GM19463 (cell line): ENCODE data around the gene CC2D1A.
A peak's percentile ranks its signal among the peaks of the same experiment; 100 is the strongest.

Experiments
- ATAC-seq: cut with Tn5 transposase; IDR thresholded peaks from one replicate; pipeline ENCODE4 v1.9.1; 2021; ENCODE audit warnings: mild to moderate bottlenecking, moderate library complexity; ENCODE audit not compliant: unreplicated experiment

The CC2D1A gene

DNA sequence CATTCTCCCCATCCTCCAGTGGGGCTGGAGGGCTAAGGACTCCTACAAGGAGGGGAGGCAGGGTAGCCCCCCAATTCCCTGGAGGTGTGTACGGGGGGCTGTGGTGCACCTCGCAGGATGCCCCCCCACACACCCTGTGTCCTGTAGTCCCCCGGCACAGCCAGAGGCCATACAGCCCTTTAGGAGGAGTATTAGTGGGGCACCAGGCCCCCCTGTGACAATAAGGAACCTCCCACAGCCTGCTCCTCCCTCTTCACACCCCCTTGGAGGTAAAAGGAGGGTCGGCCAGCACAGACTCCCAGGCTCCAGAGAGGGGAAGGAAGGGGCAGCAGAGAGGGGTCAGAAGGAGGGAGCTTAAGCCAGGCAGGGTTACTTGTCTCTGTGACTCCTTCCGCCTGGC lies 29.2 kb upstream of the CC2D1A start, which contains the start of gene NANOS3:
Gene NANOS3 (plus strand): TSS at position 301 of the 400 bp plus-strand sequence. CDS start 115 bp downstream, outside the sequence.
- ATAC-seq = no peak

DNA sequence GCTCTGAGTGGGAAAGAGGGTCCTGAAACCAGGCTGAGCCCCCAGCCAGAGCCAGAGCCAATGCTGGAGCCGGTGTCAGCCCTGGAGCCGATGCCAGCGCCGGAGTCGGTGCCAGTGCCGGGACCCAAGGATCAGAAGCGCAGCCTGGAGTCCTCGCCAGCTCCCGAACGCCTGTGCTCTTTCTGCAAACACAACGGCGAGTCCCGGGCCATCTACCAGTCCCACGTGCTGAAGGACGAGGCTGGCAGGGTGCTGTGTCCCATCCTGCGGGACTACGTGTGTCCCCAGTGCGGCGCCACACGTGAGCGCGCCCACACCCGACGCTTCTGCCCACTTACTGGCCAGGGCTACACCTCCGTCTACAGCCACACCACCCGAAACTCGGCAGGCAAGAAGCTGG lies 28.7 kb upstream of the CC2D1A start:
- ATAC-seq = no peak

DNA sequence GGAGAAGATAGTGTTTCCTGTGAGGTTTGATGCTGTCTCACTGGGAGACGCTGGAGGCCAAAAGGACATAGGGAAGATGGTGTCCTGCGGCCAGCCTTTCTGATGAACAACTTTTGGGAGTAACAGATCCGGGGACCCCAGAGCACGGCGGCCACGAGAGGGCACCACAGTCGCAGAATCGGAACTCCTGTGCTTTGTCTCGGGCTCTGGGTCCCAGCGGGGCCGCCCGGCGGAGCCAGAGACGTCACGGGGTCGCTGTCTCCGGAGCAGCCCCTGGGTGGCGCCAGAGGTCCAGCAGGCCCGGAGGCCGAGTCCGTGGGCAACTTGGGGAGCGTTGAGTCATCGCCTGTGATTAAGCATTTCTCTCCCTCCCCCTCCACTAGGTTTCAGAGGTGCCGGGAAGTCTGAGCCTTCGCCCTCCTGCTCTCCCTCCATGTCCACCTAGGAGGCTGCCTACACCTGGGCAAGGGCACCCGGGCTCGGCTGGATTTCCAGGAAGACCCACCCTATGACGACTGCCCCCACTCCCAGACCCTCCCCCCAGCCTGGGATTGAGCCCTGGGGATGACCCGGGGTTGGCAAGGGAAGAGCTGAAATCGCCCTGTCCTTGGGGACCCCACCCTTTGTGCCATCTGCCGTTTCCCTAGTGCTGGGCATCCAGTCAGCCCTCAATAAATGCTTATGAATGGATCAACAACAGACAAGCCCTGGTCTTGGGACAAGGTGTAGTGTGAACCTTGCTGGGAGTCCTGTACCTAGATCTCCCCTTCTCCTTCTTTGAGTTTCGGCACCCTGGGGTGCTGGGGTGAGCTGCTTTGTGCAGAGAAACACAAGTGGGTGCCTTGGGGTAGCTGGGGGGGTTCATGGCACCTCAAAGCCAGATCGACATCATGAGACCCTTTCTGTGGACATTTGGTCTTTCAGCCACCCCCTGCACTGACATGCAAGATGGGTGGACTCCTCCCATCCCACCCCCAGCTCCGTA lies 25.6 kb upstream of the CC2D1A start:
- peak; percentile 91 for ATAC-seq

DNA sequence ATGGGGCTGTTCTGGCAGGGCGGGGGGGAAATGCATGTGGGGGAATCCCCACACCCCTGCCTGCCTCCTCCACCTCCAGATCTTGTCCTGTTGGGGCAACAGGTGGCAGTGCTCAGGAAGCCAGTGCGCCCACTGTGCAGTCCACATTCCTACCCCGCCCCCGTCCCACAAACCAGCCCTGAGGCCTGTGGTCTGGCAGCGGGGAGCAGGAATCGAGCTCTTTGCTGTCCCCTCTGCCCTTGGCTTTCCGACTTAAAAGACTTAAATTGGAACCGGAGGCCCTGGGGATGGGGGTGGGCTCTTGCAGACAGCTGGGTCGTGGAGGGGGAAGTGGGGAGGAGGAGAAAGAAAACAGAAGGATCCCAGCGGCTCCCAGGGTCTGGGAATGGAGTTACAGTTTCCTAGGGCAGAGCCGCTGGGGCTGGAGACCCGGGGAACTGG lies 24.7 kb upstream of the CC2D1A start:
- ATAC-seq = no peak

DNA sequence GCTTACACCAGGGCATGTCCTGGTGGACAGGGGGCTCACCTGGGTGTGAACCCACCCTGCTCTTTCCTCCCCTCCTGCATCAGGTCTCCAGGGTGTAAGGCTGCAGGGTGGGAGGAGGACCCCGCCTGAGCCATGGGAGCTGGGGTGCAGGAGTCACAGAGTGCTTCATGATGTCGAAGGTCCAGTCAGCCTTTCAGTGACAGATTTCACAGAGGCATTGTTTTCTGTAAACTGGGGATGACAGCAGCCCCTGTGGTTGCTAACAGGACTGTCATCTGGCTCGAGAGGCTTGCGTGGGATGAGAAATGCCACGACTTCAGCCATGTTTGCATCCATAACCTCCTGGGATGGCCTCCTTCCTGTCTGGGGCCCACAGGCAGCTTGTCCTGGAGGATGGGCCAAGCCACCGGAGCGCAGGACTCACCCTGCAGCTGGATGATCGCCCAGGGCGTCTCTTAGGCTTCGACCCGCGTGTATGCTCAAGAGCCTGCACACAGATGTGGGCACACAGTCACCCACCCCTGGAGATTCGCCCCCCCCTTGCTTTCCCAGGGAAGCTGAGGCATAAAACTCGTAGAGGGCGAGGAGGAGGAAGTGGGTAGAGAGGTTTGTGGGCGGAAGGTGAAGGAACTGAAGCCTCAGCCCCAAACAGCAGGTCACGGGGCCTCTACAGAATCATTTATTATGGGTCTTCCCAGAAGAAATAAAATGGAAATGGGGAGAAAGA lies 24.1 kb upstream of the CC2D1A start:
- ATAC-seq = no peak

DNA sequence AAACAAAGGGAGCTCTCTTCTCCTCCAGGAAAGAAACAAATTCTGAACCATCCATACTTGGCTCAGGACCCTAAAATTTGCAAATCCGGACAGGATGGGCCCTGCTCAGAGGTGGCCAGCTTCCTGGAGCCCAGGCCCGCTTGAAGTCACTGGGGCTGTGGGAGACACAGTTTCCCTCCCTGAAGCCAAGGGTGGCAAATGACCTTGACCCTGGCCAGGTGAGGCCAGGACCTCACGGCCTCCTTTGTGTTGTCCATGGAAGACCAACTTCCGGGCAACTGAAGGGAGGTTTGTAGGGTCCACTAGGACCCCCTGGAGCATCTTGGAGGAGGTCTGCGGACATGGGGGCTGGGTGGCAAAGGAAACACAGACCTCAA lies 23.6 kb upstream of the CC2D1A start:
- no peak for ATAC-seq

DNA sequence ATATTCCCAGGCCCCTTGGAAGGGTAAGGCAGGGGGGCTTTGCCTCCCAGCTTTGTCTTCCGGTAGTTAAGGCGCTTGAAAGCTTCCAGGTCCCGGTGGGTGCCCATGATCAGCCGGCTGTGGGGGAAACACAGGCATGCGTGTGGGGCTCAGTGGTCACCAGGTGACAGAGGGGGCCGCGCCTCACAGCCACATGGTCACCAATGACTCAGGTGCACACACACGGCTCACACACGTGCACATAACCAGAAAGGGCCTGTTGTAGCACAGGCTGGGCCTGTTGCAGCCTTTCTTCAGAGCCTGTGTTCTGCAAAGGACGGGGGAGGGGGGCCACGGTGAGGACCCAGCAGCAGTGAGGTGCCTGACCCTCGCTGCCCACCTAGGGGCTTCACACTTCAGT lies 23.2 kb upstream of the CC2D1A start:
- no peak for ATAC-seq

DNA sequence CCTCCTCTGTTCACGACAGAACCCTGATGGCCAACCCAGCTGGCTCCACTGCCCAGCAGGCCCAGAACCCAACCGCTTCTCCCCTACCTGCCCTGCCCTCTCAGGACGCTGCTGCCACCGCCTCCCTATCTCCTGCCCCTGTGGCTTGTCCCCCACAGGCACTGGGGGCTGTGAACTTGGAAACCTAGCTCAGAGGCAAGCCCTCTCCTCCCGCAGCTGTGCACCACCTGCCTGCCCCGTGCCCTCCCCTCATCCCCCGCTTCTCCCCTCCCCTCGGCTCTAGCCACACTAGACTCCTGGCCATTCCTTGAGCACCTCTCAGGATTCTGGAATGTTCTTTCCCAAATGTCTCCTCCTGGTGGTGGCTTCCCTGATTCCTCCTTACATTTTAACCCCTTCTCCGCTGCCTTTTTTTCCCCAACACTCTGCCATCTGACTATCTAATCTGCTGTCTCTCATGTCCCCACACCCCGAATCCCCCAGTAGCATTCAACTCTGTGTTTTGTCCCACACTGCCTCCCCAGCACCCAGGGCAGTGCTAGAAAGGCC lies 22.4 kb upstream of the CC2D1A start:
- no peak for ATAC-seq

DNA sequence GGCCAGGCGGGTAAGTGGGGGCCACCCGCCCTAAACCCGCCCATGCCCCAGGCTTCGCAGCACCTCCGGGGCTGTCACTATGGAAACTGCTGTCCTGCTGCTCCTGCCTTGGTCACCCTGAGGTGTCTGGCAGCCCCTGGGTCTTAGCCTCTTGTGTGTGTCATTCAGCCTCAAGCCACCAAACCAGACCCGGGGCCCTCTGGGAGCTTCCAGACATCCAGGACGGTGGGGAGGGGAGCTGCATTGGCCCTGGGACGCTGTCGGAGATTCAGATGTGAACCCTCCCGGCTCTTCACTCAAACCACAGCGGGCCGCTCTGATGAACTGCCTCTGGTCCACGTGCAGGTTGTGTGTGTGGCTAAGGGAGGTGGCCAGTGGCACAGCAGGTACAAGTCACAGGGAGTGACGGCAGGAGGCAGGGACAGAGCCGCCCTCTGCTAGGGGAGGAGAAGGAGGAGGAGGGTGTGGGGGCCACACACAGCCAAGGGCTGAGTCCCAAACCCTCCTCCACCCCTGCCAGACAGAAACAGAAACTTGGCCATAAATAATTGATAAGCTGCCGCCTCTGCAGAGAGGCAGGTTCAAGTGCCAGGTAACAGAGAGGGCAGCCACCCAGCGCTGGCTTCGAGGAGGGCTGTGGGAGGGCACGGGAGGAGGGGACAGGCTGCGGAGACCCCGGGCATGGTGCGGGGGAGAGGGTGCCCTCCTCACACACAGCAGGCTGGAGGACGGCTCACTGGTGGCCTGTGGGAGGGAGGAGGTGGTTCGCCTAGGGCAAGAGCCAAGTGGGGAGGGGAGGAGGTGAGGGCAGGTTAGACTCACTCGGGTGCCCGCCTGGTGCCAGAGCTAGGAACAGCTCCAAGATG lies 21.0 kb upstream of the CC2D1A start:
- no peak for ATAC-seq

DNA sequence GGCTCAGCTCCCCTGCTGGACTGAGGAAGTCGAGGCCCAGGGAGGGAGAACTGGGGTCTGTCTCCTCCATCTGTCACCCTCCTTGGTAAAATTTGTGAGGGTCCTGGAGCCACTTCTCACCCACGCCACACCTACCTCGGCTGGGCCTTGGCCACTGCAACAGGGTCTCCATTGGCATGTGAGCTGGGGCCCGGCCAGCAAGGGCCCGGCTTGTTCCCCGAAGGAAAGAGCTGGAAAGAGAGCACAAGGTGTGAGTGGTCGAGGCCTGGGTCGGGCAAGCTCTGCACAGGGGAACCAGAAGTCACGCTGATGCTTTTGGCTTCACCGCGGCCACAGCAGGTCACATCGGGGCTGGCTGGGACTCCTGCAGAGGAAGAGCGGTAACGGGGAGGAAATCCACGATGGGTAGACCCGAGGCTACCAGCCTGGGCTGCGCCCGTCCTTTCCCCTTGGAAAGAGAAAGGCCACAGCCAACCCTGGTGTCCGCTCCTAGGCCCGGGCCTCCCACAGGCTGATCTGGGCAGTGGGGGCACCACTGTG lies 20.1 kb upstream of the CC2D1A start:
- ATAC-seq = no peak

DNA sequence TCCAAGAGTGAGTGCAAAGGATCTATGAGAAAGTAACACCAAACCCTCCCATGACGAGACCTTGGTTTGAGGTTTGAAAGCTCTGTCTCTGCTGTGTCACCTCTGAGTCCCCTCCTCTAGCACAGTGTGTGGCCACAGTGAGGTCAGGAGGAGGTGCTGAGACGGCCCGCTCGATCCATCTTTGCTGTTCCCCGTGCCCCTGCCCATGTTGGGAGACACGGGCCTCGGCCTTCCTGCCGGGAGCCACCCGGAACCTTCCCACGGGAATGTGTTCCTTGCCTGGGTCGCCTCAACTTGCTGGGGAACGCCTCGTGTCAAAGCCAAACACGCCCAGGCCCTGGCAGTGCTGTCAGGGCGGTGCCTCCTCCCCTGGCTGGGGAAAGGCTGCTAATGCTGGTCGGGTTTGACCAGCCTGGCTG lies 19.0 kb upstream of the CC2D1A start:
- ATAC-seq = no peak

DNA sequence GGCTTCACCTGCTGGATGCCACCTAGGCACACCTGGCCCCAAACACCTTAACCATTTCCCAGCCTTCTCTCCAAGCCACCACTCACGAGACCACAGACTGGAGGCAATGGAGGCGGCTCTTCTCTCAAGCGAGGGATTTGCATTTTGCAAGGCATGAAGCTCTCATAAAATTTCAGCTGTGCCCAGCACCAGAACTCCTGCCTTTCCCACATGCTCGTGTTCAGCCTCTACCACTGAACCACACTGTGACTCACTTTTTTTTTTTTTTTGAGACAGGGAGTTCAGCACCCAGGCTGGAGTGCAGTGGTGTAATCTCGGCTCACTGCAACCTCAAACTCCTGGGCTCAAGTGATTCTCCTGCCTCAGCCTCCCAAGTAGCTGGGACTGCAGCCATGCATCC lies 18.5 kb upstream of the CC2D1A start:
- no peak for ATAC-seq

DNA sequence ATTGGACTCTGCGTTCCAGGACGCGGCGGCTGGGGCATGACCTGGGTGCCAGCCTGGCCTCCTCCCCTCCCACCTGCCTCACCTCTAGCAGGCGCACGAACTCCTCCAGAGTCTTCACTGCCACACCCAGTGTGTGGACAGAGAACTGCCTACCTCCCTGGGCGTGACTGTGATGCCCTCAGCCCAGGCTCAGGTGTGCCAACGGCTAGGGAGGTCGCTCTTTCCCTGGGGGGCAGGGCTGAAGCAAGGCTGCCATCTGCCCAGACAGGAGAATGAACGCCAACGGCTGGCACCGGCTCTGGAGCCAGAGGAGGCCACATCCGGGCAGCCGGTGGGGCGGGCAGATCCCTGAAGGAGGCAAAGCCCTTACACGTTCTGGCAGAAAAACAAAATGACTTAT lies 17.7 kb upstream of the CC2D1A start:
- ATAC-seq = no peak

DNA sequence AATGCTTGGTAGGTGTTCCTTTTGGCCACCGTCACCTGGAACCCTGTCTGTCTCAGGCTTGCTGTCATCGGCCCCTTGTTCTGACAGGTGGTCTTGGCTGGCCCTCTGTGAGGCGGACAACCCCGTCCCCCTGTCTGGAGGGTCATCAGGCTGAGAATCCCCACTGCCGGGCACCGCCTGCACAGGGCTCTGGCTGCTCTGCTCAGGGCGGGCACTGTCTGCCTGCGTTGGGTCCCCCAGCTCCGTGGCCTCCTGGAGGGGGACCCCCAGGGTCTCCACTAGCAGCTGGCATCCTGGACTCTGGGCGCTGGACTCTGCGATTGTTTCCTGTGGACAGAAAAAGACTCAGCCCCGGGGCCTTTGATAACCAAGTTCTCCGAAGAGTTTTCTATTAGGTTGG lies 15.9 kb upstream of the CC2D1A start:
- no peak for ATAC-seq

DNA sequence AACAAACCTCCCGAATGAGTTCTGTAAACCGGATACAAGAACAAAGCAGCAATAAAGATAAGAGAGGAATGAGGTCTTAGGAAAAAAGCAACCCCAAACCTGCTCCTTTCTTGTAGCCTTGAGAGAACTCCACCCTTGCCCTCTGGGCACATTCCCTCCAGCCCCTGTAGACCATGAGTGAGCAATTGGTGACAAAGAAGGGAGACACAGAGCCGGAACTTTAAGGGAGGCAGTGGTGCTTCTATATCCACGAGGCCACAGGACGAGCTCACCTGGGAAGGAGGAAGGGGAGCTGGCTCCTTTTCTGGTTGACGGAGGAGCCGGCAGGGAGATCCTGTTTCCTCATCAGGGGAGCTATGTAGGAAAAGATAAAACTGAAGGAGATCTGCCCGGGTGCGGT lies 13.1 kb upstream of the CC2D1A start:
- no peak for ATAC-seq

DNA sequence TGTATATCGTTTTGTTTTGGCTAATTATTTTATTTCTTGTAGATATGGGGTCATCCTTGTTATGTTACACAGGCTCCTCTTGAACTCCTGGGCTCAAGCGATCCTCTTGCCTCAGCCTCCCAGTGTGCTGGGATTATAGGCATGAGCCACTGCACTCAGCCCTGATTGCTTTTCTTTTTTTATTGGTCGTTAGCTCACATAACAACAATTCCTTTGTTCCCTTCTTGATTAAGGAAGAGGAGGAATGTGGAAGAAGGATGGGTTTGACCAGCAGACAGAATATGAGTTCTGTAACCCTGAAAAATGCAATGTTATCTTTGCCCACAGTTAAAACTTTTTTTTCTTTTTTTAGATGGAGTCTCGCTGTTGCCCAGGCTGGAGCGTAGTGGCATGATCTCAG lies 11.4 kb upstream of the CC2D1A start:
- no peak for ATAC-seq

DNA sequence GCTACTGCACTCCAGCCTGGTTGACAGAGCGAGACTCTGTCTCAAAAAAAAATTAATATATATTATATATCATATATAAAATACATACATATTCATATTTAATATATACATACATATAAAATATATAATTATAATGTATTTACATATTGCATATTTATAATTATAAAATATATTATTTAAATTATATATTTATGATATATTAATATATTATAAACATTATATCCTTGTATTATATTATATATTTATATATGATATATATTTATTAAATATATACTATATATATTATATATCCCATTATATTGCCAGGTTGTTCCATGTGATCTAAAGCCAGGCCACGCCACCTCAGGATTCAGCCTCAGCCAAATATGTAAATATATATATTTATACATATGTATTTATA lies 9.8 kb upstream of the CC2D1A start:
- ATAC-seq = no peak

DNA sequence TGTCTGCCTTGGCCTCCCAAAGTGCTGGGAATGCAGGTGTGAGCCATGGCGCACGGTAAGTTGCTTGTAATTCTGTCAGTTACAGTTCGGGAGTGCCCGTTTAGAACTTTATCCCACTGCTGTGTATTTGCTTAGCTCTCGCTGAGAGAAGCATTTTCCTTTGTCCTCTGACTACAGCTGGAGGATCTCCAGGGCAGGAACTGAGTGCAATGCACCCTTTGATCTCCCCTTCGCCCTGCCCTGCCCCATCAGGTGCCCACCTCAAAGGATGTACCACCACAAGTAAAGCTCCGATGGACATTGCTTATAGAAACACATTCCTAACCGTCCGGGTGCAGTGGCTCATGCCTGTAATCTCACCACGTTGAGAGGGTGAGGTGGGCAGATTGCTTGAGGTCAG lies 6.6 kb upstream of the CC2D1A start:
- no peak for ATAC-seq

DNA sequence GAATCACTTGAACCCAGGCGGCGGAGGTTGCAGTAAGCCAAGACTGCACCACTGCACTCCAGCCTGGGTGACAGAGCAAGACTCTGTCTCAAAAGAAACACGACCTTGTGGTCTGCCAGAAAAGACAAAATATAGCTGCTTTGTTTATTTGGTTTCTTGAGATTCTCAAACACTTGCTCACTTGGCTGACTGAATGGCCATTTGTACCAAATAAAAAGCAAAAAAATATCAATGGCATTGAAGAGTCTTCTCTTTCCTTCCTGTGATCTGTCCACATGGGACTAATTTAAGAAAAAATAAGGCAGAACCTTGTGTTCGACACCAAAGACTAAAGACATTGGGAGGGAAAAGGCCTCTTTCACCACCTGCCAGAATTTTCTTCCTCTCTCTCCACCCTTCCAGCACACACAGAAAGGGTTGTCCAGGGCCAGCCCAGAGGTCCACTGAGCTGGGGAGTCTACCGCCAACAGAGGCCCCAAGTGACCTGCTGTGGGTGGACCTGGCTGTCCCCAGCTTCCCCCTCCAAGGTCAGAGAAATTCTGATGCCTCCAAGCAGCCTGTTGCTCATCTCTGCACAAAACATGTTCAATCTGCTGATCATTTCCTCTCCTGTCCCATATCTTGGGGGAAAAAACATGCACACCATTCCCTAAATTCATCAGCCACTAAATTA lies 6.0 kb upstream of the CC2D1A start:
- ATAC-seq = no peak

DNA sequence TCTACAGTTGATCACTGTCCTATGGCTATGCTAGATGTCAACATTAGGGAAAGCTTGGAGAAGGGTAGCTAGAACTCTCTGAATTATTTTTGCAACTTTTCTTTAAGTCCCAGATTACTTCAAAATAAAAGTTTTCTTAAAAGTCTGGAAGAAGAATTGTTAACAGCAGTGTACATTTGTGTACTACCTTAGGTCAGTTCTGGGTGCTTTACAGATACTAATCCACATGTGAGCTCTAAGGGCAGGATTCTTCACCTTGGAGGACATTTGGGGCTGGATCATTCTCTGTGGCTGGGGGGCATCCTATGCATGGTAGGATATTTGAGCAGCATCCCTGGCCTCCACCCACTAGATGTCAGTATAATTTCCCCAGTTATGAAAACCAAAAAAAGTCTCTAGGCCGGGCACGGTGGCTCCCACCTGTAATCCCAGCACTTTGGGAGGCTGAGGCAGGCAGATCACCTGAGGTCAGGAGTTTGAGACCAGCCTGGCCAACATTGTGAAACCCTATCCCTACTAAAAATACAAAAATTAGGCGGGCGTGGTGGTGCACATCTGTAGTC lies 2.9 kb upstream of the CC2D1A start:
- ATAC-seq = no peak
